CD4-positive, alpha-beta T cell (primary cell): ENCODE data around the gene RBM4. TPM values are rescaled to one million over a fixed set of nuclear protein-coding genes. Genes with fewer than 3 reads are reported as not detected.

Experiments used
- ATAC-seq: fragments of 200-7000 bp; cut with Tn5 transposase; one replicate; pipeline ENCODE4 v1.10.0; 2022; ENCODE audit warnings: mild to moderate bottlenecking; ENCODE audit not compliant: poor library complexity
- CTCF ChIA-PET: fragments of 350-600 bp; sonication (Branson Sonifier 250); formaldehyde crosslinking; loops from one replicate; lab custom pipeline; 2021; ENCODE audit warnings: antibody characterized with exemption, inconsistent platforms; lab: Charles Lee
- POLR2A ChIA-PET: fragments of 350-600 bp; sonication (Branson Sonifier 250); formaldehyde crosslinking; loops from one replicate; lab custom pipeline; 2021; ENCODE audit warnings: antibody characterized with exemption, inconsistent platforms; lab: Charles Lee
- DNase-seq, 14 experiments: peaks; one replicate each; pipeline ENCODE4 v3.0.0-alpha.2; 2013 to 2020; ENCODE audit warnings: mixed read lengths in 2 of 14
- H3K27ac ChIP-seq, 2 donors: one replicate each; pipeline versions ENCODE4 v1.5.1 to v1.7.0; 2013; ENCODE audit warnings: low read length in 2 of 2, low read depth in 1 of 2, mild to moderate bottlenecking in 1 of 2
- H3K27me3 ChIP-seq, 2 experiments: 1 replicate in 1 of 2; 2 replicates in 1 of 2; pipeline versions ENCODE4 v1.6.1 to v1.7.0; 2013; ENCODE audit warnings: low read length in 2 of 2, control low read depth in 1 of 2, mild to moderate bottlenecking in 1 of 2, moderate library complexity in 1 of 2; ENCODE audit not compliant: insufficient read depth in 2 of 2, control insufficient read depth in 1 of 2
- H3K36me3 ChIP-seq: one replicate; pipeline ENCODE4 v1.6.1; 2013; ENCODE audit warnings: low read length, control low read depth; ENCODE audit not compliant: insufficient read depth
- H3K4me1 ChIP-seq: one replicate; pipeline ENCODE4 v1.6.1; 2013; ENCODE audit warnings: low read length, control low read depth; ENCODE audit not compliant: insufficient read depth
- H3K4me3 ChIP-seq: one replicate; pipeline ENCODE4 v1.5.1; 2013; ENCODE audit warnings: mild to moderate bottlenecking, low read length, moderate library complexity
- H3K9me3 ChIP-seq, 2 experiments: 1 replicate in 1 of 2; 2 replicates in 1 of 2; pipeline versions ENCODE4 v1.6.1 to v1.7.0; 2013; ENCODE audit warnings: low read length in 2 of 2, mild to moderate bottlenecking in 2 of 2, control low read depth in 1 of 2, moderate library complexity in 1 of 2; ENCODE audit not compliant: control insufficient read depth in 1 of 2, insufficient read depth in 1 of 2
- H3K27ac Mint-ChIP-seq: one replicate; pipeline ENCODE4 v1.8.0; 2020; ENCODE audit warnings: mixed read lengths
- H3K27me3 Mint-ChIP-seq: one replicate; pipeline ENCODE4 v1.8.0; 2021; ENCODE audit warnings: mixed read lengths
- H3K36me3 Mint-ChIP-seq: one replicate; pipeline ENCODE4 v1.8.0; 2021; ENCODE audit warnings: low read depth, mixed read lengths
- H3K4me1 Mint-ChIP-seq: one replicate; pipeline ENCODE4 v1.8.0; 2021; ENCODE audit warnings: low read depth, mixed read lengths
- H3K4me3 Mint-ChIP-seq: one replicate; pipeline ENCODE4 v1.8.0; 2020; ENCODE audit warnings: mild to moderate bottlenecking, mixed read lengths
- H3K9me3 Mint-ChIP-seq: one replicate; pipeline ENCODE4 v1.8.0; 2020; ENCODE audit warnings: mixed read lengths
- CTCF ChIP-seq: fragments of 200-600 bp; IDR thresholded peaks from one replicate; pipeline ENCODE4 v1.8.0; 2022; ENCODE audit warnings: antibody characterized with exemption, mild to moderate bottlenecking
- intact Hi-C, 2 experiments: fragments of 100-400 bp; cut with DNase I in 1 of 2; cut with micrococcal nuclease in 1 of 2; formaldehyde crosslinking; loops; one replicate each; pipeline versions ENCODE4 v1.15.1 to v1.9.0; 2023 to 2025; cut with DNase I, micrococcal nuclease
- total RNA-seq, 174 experiments: library from RNA in 2 of 174; stranded (reverse) in 2 of 174; gene quantifications; one replicate each; pipeline ENCODE4 v1.2.3 and lab custom pipeline; 2021 to 2026

Gene RBM4
- total RNA-seq, 2 experiments from 2014 or later: 194 to 197 TPM

GRCh38 chr11:66625752-66626149 is 12.8 kb upstream of the RBM4 start:
- ATAC-seq: no peak
- no peaks in the 10 kb centered on the region for H3K27me3 Mint-ChIP-seq
- intact Hi-C loops: no loop called here
- H3K4me3 Mint-ChIP-seq: no peak overlapping the region
- no peaks in the 10 kb centered on the region for H3K9me3 Mint-ChIP-seq
- Histone ChIP-seq H3K27ac (no peak overlapping the region), H3K4me3 (no peak overlapping the region), H3K9me3 (no peaks in the 10 kb centered on the region), H3K27me3 (no peaks in the 10 kb centered on the region), H3K36me3 (peaks cover 95% of the 10 kb centered on the region), H3K4me1 (peaks cover 73% of the 10 kb centered on the region)
- POLR2A ChIA-PET: interaction anchor here (16.0 kb wide), 1 partner anchor 14 kb away, joined by 511 read pairs; the partner anchor contains the start of gene RBM4
- H3K27ac Mint-ChIP-seq: no peak overlapping the region
- peaks cover 96% of the 10 kb centered on the region for H3K36me3 Mint-ChIP-seq
- TF ChIP-seq CTCF: no peak
- peaks cover 81% of the 10 kb centered on the region for H3K4me1 Mint-ChIP-seq
- CTCF ChIA-PET: no interaction called here
- no peak for DNase-seq

- no peak for TF ChIP-seq CTCF
- Histone ChIP-seq H3K4me1 (peaks cover 68% of the 10 kb centered on the region), H3K27me3 (no peaks in the 10 kb centered on the region), H3K4me3 (no peak overlapping the region), H3K27ac (no peak overlapping the region), H3K9me3 (no peaks in the 10 kb centered on the region), H3K36me3 (peaks cover 91% of the 10 kb centered on the region)
- H3K27ac Mint-ChIP-seq: no peak overlapping the region
- POLR2A ChIA-PET: interaction anchor here (1.2 to 16.0 kb wide), 2 partner anchors 13 to 51 kb away, joined by 4 to 511 read pairs; partner anchors contain the start of genes RBM4 and RBM4B
- CTCF ChIA-PET: interaction anchor here (0.8 kb wide), 1 partner anchor 12 kb away, joined by 3 read pairs; the partner anchor contains the start of gene RBM4
- peaks cover 75% of the 10 kb centered on the region for H3K4me1 Mint-ChIP-seq
- no peaks in the 10 kb centered on the region for H3K27me3 Mint-ChIP-seq
- H3K36me3 Mint-ChIP-seq: peaks cover 94% of the 10 kb centered on the region
- DNase-seq: no peak
- H3K9me3 Mint-ChIP-seq: no peaks in the 10 kb centered on the region
- intact Hi-C loops: no loop called here
- ATAC-seq: no peak
- no peak overlapping the region for H3K4me3 Mint-ChIP-seq
Measured at GRCh38 chr11:66626382-66626781, 12.1 kb upstream of the RBM4 start.

- no peak overlapping the region for H3K4me3 ChIP-seq
- Mint-ChIP-seq H3K27me3 (no peaks in the 10 kb centered on the region), H3K4me1 (peaks cover 72% of the 10 kb centered on the region), H3K9me3 (no peaks in the 10 kb centered on the region), H3K4me3 (no peak overlapping the region), H3K27ac (no peak overlapping the region), H3K36me3 (peaks cover 94% of the 10 kb centered on the region)
- DNase-seq: no peak
- TF ChIP-seq CTCF: no peak
- intact Hi-C loops: no loop called here
- peaks cover 67% of the 10 kb centered on the region for H3K4me1 ChIP-seq
- no peaks in the 10 kb centered on the region for H3K27me3 ChIP-seq
- POLR2A ChIA-PET: interaction anchor here (0.8 to 16.0 kb wide), 3 partner anchors 10 to 51 kb away, joined by 3 to 511 read pairs (median 4); partner anchors contain the start of genes RBM4 and RBM4B
- peaks cover 86% of the 10 kb centered on the region for H3K36me3 ChIP-seq
- CTCF ChIA-PET: interaction anchor here (0.8 kb wide), 1 partner anchor 11 kb away, joined by 3 read pairs; the partner anchor contains the start of gene RBM4
- H3K9me3 ChIP-seq: no peaks in the 10 kb centered on the region
- no peak for ATAC-seq
- no peak overlapping the region for H3K27ac ChIP-seq
Measured at GRCh38 chr11:66626926-66627325, 11.6 kb upstream of the RBM4 start.
